Stimulated activated CD8-positive, alpha-beta memory T cell treated with anti-CD3 and anti-CD28 coated beads, Interleukin-4, amount 100 ng/mL, for 24 hours (primary cell): ENCODE measurements around the gene GOSR2.
"Not testable (repeated sequence)": the region's sequence is repeated elsewhere in the genome, so short reads cannot be mapped to it uniquely, and the experiment has no call there.

ENCODE experiments used
- DNase-seq: peaks from one replicate; pipeline ENCODE4 v3.0.0-alpha.2; 2020; ENCODE audit warnings: low read depth

GOSR2 gene

GRCh38 chr17:46964315-46965265 is 41.6 kb downstream of the GOSR2 start:
- DNase-seq: no peak

- no peak for DNase-seq
These were observed 45.4 kb downstream of the GOSR2 start for GRCh38 chr17:46968224-46968834.

DNA sequence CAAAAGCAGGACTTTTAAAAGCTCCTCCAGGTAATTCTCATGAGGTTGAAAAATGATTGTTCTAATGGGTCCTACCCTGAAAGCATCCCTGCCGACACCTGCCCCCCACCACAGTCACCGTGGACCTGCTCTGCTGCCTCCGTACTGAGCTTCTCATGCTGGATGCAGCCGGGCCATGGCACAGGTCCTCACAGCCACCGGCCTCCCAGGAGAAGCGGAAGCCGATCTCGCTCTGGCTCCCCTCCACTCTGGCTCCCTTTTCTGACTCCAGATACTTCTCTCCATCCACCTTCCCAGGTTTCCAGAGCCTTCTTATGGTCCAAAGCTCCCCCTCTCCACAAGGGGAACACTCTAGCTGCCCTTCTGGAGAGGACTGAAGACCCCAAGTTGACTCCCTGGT is 45.9 kb downstream of the GOSR2 start:
- DNase-seq: no peak

GRCh38 chr17:46971647-46972300 is 48.8 kb downstream of the GOSR2 start:
- DNase-seq: no peak

- no peak for DNase-seq
These were observed 49.4 kb downstream of the GOSR2 start for GRCh38 chr17:46972346-46972745.

DNA sequence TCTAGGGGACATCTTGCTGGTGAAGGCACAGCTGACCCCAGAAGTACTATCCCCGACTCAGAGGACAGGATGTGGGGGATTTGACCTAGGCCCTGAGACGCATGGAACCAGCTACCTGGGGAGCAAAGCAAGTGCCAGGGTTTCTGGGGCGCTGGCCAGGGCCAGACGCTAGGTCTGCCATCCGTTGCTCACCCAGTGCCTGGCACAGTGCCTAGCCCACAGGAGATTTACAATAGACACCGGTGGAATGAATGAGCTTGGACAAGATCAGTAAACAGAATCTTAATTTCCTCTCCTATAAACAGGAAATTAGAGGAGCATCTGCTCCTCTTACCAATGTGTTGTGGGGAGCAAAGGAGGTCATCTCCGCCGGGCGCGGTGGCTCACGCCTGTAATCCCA is 51.1 kb downstream of the GOSR2 start:
- no peak for DNase-seq

GRCh38 chr17:46975287-46975686 is 52.3 kb downstream of the GOSR2 start:
- DNase-seq: no peak

DNA sequence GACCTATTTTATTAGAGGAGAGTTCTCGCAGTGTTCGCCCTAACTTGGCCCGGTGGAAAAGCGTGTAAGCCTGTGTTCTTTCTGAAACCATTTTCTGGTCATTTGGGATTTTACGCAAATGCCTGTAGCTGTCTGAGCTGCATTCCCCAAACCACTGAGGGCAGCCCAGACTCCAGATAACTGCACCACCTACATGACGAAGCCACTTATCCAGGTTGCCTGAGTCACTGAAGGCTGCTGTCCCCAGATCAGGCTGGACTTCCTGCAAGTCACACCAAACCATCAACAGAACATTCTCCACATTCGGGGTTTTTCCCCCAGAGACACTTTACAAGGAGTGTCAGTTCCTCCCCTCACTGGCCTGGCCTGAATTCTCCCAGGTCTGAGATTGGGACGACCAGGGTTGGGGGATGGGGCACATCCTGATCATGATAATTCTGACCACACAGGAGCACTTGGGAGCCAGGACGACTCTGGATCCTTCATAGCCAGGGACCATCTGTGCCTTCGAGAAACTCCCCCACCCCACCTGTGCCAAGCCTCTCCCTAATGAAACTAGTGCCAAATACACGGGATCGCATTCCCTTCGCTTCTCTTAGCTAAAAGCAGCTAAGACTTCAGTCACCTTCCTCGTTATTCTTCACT is 53.8 kb downstream of the GOSR2 start:
- DNase-seq: no peak

DNA sequence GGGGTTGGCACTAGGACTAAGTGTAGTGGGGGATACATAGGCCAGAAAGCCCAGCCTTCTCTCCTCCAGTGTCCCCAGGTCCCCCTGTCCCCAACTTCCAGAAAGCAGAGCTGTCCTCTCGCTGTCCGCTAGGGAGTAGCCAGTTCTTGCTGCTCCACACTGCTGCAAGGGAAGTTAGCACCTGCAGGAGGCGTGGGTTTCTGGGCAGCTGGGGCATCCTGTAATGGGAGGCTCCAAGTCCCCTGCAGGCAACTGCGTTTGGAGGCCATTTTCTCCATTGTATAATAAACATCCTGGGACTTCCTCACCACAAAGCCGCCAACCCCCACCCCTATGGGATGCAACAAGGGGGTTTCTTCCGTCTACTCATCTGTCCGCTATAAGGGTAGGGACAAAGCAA is 54.4 kb downstream of the GOSR2 start:
- DNase-seq: no peak

- DNase-seq: no peak
These were observed 55.0 kb downstream of the GOSR2 start for GRCh38 chr17:46977750-46978488.

- DNase-seq: no peak
These were observed 55.7 kb downstream of the GOSR2 start for GRCh38 chr17:46978489-46979146.

GRCh38 chr17:46979147-46979863 is 56.3 kb downstream of the GOSR2 start, which contains the start of gene RPRML:
RPRML (minus strand) TSS chr17:46979253; CDS start chr17:46979007, 246 bp downstream.
- DNase-seq: peak; percentile 28

DNA sequence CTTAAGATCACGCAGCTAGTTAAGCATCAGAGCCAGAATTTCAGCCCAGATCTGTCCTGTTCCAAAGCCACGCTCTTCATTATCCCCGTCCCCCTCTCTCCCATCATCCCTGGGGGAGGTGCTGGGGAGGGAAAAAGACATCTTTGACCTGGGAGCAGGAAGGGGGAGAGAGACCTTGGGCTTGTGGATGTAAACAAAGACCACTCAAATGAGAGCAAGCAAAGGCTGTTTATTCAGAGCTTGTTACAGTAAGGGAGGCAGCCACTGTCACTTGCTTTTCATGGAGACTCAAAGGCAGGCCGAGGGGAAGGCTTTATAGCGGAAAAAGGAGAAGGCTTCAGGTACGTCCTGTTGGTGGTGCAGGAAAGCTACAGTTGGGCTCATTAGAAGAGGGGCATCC is 59.6 kb downstream of the GOSR2 start:
- no peak for DNase-seq

DNA sequence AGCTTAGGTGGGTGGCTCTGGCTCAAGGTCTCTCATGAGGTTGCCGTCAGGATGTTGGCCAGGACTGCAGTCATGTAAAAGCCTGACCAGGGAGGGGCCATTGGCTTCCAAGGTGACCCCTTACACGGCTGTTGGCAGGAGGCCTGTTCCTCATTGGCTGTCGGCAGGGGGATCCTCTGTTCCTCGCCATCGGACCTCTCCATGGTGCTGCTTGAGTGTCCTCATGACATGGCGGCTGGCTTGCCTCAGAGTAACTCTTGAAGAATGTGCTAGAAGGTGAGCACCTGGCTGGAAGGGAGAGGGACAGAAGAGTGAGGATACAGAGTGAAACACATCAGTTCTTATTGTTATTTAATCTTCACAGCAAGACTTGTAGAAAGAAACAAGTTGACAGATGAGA is 60.8 kb downstream of the GOSR2 start:
- no peak for DNase-seq

GRCh38 chr17:46984341-46984740 is 61.4 kb downstream of the GOSR2 start:
- DNase-seq: no peak

GRCh38 chr17:46984892-46985291 is 61.9 kb downstream of the GOSR2 start:
- no peak for DNase-seq

GRCh38 chr17:46986366-46986765 is 63.4 kb downstream of the GOSR2 start:
- DNase-seq: no peak

DNA sequence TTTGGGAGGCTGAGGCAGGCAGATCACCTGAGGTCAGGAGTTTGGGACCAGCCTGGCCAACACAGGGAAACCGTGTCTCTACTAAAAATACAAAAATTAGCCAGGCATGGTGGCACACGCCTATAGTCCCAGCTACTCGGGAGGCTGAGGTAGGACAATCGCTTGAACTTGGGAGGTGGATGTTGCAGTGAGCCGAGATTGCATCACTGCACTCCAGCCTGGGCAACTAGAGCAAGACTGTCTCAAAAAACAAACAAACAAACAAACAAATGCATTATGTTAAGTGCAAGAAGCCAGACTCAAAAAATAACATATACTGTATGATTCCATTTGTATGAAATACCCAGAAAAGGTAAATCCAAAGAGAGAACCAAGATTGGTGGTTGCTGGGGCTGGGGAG is 65.0 kb downstream of the GOSR2 start:
- DNase-seq: not testable (repeated sequence)

DNA sequence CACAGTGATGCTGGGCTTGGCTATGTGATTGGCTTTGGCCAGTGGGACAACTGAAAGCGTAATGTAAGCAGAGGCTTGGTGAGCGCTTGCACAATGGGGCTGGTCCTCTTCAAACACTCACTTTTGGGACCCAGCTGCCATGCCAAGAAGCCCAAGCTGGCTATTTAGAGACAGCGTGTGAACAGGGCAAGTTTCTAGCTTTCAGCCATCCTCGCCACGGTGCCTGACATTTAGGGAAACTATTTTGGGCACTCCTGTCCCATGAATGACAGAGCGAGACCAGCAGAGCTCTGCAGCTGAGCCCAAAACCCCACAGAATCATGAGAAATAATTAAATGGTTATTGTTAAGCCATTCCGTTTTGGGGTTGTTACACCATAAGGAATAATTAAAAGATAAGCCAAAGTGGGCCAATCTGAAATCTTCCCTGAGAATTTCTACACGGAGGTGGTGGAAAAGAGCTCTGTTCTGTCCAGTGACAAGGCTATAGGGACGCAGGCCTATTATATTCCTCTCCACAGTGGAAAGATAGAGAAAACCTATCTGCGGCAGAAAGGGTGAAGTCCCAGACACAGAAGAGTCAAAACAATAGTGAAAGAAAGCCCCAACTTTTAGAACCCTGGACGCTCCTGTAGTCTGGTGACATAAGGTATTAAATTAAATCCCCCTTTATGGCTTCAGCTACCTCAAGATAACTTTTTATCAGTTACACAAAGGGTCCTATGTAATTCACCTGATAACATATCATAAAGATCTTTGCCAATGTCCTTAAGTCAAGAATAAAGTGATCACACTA is 66.9 kb downstream of the GOSR2 start:
- no peak for DNase-seq

GRCh38 chr17:46991617-46992016 is 68.7 kb downstream of the GOSR2 start:
- DNase-seq: no peak
